RWPE2 (cell line): ENCODE data around the gene FAM216A.
A peak's percentile ranks its signal among the peaks of the same experiment; 100 is the strongest.

Source experiments
- ATAC-seq: fragments of 200-7000 bp; cut with Tn5 transposase; 3 replicates; pipeline ENCODE4 v1.9.1; 2021; ENCODE audit warnings: low read depth
- DNase-seq: peaks from one replicate; pipeline ENCODE4 v3.0.0-alpha.2; 2020; ENCODE audit warnings: low spot score
- H3K27ac ChIP-seq: fragments of 450-650 bp; 2 replicates; pipeline ENCODE4 v1.5.1; 2017; ENCODE audit warnings: mild to moderate bottlenecking; ENCODE audit not compliant: poor library complexity, severe bottlenecking
- H3K27me3 ChIP-seq: fragments of 250-450 bp; sonication (Bioruptor Pico); 2 replicates; pipeline ENCODE4 v1.5.1; 2021; ENCODE audit warnings: mild to moderate bottlenecking, moderate library complexity; ENCODE audit not compliant: insufficient read depth, poor library complexity, severe bottlenecking
- H3K36me3 ChIP-seq: fragments of 250-450 bp; sonication (Bioruptor Pico); 2 replicates; pipeline ENCODE4 v1.5.1; 2020; ENCODE audit warnings: low read depth, mild to moderate bottlenecking, moderate library complexity
- H3K4me1 ChIP-seq: fragments of 250-450 bp; sonication (Bioruptor Pico); 2 replicates; pipeline ENCODE4 v1.5.1; 2021; ENCODE audit warnings: mild to moderate bottlenecking, moderate library complexity; ENCODE audit not compliant: insufficient read depth, poor library complexity, severe bottlenecking
- H3K4me3 ChIP-seq: fragments of 250-450 bp; sonication (Bioruptor Pico); 2 replicates; pipeline ENCODE4 v1.5.1; 2021; ENCODE audit warnings: mild to moderate bottlenecking, moderate library complexity; ENCODE audit not compliant: severe bottlenecking
- H3K9me3 ChIP-seq: fragments of 250-450 bp; sonication (Bioruptor Pico); 2 replicates; pipeline ENCODE4 v1.5.1; 2021; ENCODE audit warnings: mild to moderate bottlenecking, moderate library complexity; ENCODE audit not compliant: severe bottlenecking
- CTCF ChIP-seq: fragments of 450-650 bp; IDR thresholded peaks from one replicate; pipeline ENCODE4 v1.5.1; 2017; ENCODE audit warnings: mild to moderate bottlenecking, moderate library complexity; ENCODE audit not compliant: poor library complexity, severe bottlenecking

Gene FAM216A

GRCh38 chr12:110498984-110499706, 30.5 kb downstream of the FAM216A start:
- H3K4me3 ChIP-seq, result no peak overlapping the region
- H3K36me3 ChIP-seq, result peaks cover 60% of the 10 kb centered on the region
- ATAC-seq, result peak; percentile 3; the same call in 1 of the 3 replicates
- H3K27ac ChIP-seq, result peak overlapping the region; percentile 84
- H3K9me3 ChIP-seq, result no peaks in the 10 kb centered on the region
- no peak for TF ChIP-seq CTCF
- no peak for DNase-seq
- no peaks in the 10 kb centered on the region for H3K27me3 ChIP-seq
- peaks cover 31% of the 10 kb centered on the region for H3K4me1 ChIP-seq

- Histone ChIP-seq H3K9me3 (no peaks in the 10 kb centered on the region), H3K27ac (peak overlapping the region; percentile 84), H3K27me3 (no peaks in the 10 kb centered on the region), H3K4me1 (peaks cover 31% of the 10 kb centered on the region), H3K36me3 (peaks cover 38% of the 10 kb centered on the region), H3K4me3 (peak overlapping the region; percentile 66)
- ATAC-seq (peak; percentile 54), DNase-seq (peak; percentile 37)
- TF ChIP-seq CTCF, result no peak
Observed at GRCh38 chr12:110501399-110501751, 32.7 kb downstream of the FAM216A start.

- H3K27ac ChIP-seq, result peak within 1 kb of the TSS; percentile 84
- DNase-seq (peak; percentile 97), ATAC-seq (peak; percentile 87)
- H3K4me3 ChIP-seq, result peak within 1 kb of the TSS; percentile 66
- H3K4me1 ChIP-seq, result peaks cover 31% of the 10 kb centered on the region
- H3K9me3 ChIP-seq, result no peaks in the 10 kb centered on the region
- H3K27me3 ChIP-seq, result no peaks in the 10 kb centered on the region
- peaks cover 32% of the 10 kb centered on the region for H3K36me3 ChIP-seq
- TF ChIP-seq CTCF, result no peak
Observed at GRCh38 chr12:110501752-110502738, 33.4 kb downstream of the FAM216A start, which contains the start of the genes RAD9B and VPS29. Gene RAD9B (plus strand): TSS chr12:110502331. CDS start chr12:110502338, 7 bp downstream. Gene VPS29 (minus strand): TSS chr12:110502111. CDS start chr12:110502051, 60 bp downstream.

- Histone ChIP-seq H3K27me3 (no peaks in the 10 kb centered on the region), H3K36me3 (peaks cover 21% of the 10 kb centered on the region), H3K9me3 (no peaks in the 10 kb centered on the region), H3K4me3 (no peak overlapping the region), H3K4me1 (peaks cover 27% of the 10 kb centered on the region), H3K27ac (no peak overlapping the region)
- TF ChIP-seq CTCF, result no peak
- DNase-seq, result no peak
- ATAC-seq, result no peak
Observed at GRCh38 chr12:110503432-110503831, 34.8 kb downstream of the FAM216A start.
